Cardiac muscle cell (in vitro differentiated cells and primary cell): ENCODE results near the gene NFATC2. TPM values are rescaled to one million over a fixed set of nuclear protein-coding genes. Genes with fewer than 3 reads are reported as not detected.

Experiments
- DNase-seq, 2 donors: peaks; one replicate each; pipeline versions ENCODE4 v3.0.0 to v3.0.0-alpha.2; 2010 to 2017; ENCODE audit warnings: low read depth in 1 of 2, low spot score in 1 of 2
- H3K27ac ChIP-seq: fragments of 200-600 bp; sonication (generic); 2 replicates; pipeline ENCODE4 v1.5.1; 2016
- H3K27me3 ChIP-seq: fragments of 200-600 bp; sonication (generic); 2 replicates; pipeline ENCODE4 v1.6.0; 2016; ENCODE audit warnings: control low read depth
- H3K36me3 ChIP-seq: fragments of 200-600 bp; sonication (generic); 2 replicates; pipeline ENCODE4 v1.5.1; 2016; ENCODE audit warnings: control low read depth
- H3K4me1 ChIP-seq: fragments of 200-600 bp; sonication (generic); 2 replicates; pipeline ENCODE4 v1.8.1; 2017; ENCODE audit warnings: low read depth, mild to moderate bottlenecking, mixed run types
- H3K4me3 ChIP-seq: fragments of 200-600 bp; sonication (generic); 2 replicates; pipeline ENCODE4 v1.5.1; 2016; ENCODE audit warnings: mild to moderate bottlenecking
- H3K9me3 ChIP-seq: fragments of 200-600 bp; sonication (generic); 2 replicates; pipeline ENCODE4 v1.5.1; 2017; ENCODE audit warnings: low read depth, mild to moderate bottlenecking, control low read depth
- CTCF ChIP-seq: IDR thresholded peaks from 2 replicates; pipeline ENCODE4 v1.5.1; 2012; ENCODE audit warnings: low read depth, mild to moderate bottlenecking, low read length
- polyA plus RNA-seq: library from polyadenylated mRNA; unstranded; fragments of >200 nt; fragmentation: Nextera tagmentation; extraction: Ambion mirVana; gene quantifications from 2 replicates; pipeline ENCODE4 v1.2.1, GENCODE V29; 2016
- total RNA-seq: library from RNA; depleted of rRNA; stranded (reverse); fragments of >200 nt; gene quantifications from 2 replicates; pipeline ENCODE4 v1.2.3, GENCODE V29; 2016

The NFATC2 gene
- total and polyA plus RNA-seq, 2 experiments from 2014 or later, result 5.8 to 17.0 TPM

GRCh38 chr20:51526754-51527153, 15.8 kb downstream of the NFATC2 start:
- Histone ChIP-seq H3K27ac (peak overlapping the region; percentile 62), H3K4me3 (no peak overlapping the region), H3K27me3 (no peaks in the 10 kb centered on the region), H3K36me3 (peaks cover 3% of the 10 kb centered on the region), H3K9me3 (no peaks in the 10 kb centered on the region), H3K4me1 (peaks cover 42% of the 10 kb centered on the region)
- TF ChIP-seq CTCF, result no peak
- DNase-seq, result no peak

GRCh38 chr20:51526106-51526470, 16.4 kb downstream of the NFATC2 start:
- Histone ChIP-seq H3K36me3 (peaks cover 3% of the 10 kb centered on the region), H3K4me1 (peaks cover 35% of the 10 kb centered on the region), H3K27ac (peak overlapping the region; percentile 62), H3K27me3 (no peaks in the 10 kb centered on the region), H3K4me3 (no peak overlapping the region), H3K9me3 (no peaks in the 10 kb centered on the region)
- no peak for TF ChIP-seq CTCF
- DNase-seq, result no peak

- peak overlapping the region; percentile 62 for H3K27ac ChIP-seq
- H3K4me3 ChIP-seq, result no peak overlapping the region
- peaks cover 3% of the 10 kb centered on the region for H3K36me3 ChIP-seq
- H3K9me3 ChIP-seq, result no peaks in the 10 kb centered on the region
- peaks cover 32% of the 10 kb centered on the region for H3K4me1 ChIP-seq
- TF ChIP-seq CTCF, result no peak
- H3K27me3 ChIP-seq, result no peaks in the 10 kb centered on the region
- no peak for DNase-seq
Observed at GRCh38 chr20:51525241-51526105, 17.0 kb downstream of the NFATC2 start.

GRCh38 chr20:51523276-51524013, 19.1 kb downstream of the NFATC2 start:
- Histone ChIP-seq H3K27me3 (no peaks in the 10 kb centered on the region), H3K9me3 (no peaks in the 10 kb centered on the region), H3K36me3 (peaks cover 3% of the 10 kb centered on the region), H3K27ac (peak overlapping the region; percentile 45), H3K4me1 (peaks cover 18% of the 10 kb centered on the region), H3K4me3 (no peak overlapping the region)
- no peak for TF ChIP-seq CTCF
- DNase-seq, result no peak

- H3K36me3 ChIP-seq, result peaks cover 3% of the 10 kb centered on the region
- no peak for DNase-seq
- H3K4me3 ChIP-seq, result no peak overlapping the region
- H3K4me1 ChIP-seq, result peaks cover 18% of the 10 kb centered on the region
- no peak overlapping the region for H3K27ac ChIP-seq
- H3K27me3 ChIP-seq, result no peaks in the 10 kb centered on the region
- H3K9me3 ChIP-seq, result no peaks in the 10 kb centered on the region
- no peak for TF ChIP-seq CTCF
Observed at GRCh38 chr20:51522207-51522606, 20.3 kb downstream of the NFATC2 start.
